Measurements from ENCODE around the gene ARSA.
"Not testable (repeated sequence)": the region's sequence is repeated elsewhere in the genome, so short reads cannot be mapped to it uniquely, and the experiment has no call there.

The ARSA gene

DNA sequence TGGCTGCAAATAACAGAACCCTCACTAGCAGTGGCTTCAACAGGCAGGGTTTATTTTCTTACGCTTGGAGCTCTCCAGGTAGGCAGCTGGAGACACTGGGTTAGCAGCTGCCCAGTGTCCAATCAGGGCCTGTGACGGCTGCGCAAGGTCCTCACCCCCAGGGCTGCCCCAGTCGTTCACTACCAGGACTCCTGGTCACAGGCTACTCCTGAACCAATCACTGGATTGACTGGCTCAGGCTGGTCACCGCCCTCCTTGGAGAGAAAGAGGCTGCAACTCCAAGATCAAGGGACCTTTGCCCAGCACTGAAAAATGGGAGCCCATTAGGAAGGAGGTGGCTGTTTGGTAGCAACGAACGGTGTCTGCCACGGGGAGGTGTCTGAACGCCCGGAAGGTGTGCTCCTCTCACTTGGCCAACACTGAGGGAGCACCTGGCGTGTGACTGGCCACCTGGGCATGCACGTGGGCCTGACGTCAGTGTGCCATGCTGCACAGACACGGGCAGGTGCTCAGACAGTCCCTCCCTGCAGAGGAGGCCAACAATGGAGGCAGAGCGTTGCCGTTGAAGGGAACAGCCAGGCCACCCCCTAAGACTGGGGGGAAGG is 5.1 kb downstream of the ARSA start:
- DNase-seq (ENCODE audit: low read depth in 2 of 2): no peak

- DNase-seq (ENCODE audit: low read depth in 2 of 2): no peak
Observed at GRCh38 chr22:50621948-50622722, 5.8 kb downstream of the ARSA start.

GRCh38 chr22:50621356-50621880 is 6.5 kb downstream of the ARSA start:
- DNase-seq (ENCODE audit: low read depth in 2 of 2): no peak

DNA sequence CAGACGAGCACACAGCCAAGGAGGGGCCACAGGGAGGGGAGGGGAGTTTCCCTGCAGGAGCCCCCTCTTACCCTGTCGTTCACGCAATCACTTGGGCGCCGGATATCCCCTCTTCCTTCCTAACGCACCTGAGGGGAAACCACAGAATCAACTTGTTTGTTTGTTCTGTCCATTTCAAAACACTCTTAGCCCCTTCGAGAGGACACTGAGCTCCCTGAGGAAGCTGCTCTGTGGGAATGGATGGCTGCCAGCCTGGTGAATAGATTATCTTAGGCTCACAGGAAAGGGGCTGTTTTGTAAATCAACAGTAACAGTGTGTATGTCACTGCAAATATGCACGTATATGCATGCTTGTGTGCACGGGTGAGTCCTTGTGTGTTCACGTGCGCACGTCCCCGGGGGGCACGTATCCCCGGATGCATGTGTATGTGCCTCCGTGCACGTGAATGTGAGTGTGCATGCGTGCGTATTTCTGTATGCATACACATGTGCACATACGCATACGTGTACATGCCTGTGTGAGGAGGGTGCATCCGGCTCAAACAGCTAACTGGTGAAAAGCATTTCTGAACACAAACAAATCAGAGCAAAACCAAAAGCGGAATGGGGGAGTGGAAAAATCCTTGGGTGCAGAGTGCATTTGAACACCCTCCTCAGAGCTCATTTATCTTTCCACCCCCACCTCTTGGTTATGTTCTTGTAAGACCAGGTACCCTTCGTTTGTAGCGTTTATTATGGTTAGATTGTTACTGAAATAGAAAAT is 7.2 kb downstream of the ARSA start:
- DNase-seq (ENCODE audit: low read depth in 2 of 2): peak in 1 of 2 experiments; percentile 61

DNA sequence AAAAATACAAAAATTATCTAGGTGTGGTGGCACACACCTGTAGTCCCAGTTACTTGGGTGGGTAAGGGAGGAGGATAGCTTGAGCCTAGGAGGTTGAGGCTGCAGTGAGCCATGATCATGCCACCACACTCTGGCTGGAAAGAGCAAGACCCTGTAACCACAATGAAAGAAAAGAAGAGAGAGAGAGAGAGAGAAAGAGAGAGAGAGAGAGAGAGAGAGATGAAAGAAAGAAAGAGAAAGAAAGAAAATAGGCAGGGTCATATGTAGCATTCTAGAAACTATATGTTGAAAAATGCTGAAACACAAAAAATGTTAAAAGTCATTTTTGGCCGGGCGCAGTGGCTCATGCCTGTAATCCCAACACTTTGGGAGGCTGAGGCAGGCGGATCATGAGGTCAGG is 13.7 kb downstream of the ARSA start:
- not testable (repeated sequence) for DNase-seq (ENCODE audit: low read depth in 2 of 2)

- DNase-seq (ENCODE audit: low read depth in 2 of 2): no peak
Observed at GRCh38 chr22:50613291-50613981, 14.5 kb downstream of the ARSA start.

GRCh38 chr22:50612528-50613221 is 15.3 kb downstream of the ARSA start:
- DNase-seq (ENCODE audit: low read depth in 2 of 2): no peak

DNA sequence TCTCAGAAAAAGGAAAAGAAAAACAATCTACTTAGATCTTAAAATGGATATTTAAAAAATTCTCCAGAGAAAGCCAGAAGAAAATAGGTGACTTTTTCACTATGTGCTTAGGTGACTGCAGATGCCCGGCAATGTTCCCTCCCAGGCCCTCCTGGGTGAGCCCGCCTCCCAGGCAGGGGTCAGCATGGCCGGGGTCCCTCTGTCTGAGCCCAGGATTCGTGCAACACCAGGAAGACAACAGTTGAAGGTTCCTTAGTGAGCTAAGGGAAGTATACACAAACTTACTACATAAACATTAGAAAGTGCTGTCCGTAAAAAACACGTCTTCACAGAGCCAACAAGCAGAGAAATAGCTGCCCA is 15.8 kb downstream of the ARSA start:
- DNase-seq (ENCODE audit: low read depth in 2 of 2): no peak

DNA sequence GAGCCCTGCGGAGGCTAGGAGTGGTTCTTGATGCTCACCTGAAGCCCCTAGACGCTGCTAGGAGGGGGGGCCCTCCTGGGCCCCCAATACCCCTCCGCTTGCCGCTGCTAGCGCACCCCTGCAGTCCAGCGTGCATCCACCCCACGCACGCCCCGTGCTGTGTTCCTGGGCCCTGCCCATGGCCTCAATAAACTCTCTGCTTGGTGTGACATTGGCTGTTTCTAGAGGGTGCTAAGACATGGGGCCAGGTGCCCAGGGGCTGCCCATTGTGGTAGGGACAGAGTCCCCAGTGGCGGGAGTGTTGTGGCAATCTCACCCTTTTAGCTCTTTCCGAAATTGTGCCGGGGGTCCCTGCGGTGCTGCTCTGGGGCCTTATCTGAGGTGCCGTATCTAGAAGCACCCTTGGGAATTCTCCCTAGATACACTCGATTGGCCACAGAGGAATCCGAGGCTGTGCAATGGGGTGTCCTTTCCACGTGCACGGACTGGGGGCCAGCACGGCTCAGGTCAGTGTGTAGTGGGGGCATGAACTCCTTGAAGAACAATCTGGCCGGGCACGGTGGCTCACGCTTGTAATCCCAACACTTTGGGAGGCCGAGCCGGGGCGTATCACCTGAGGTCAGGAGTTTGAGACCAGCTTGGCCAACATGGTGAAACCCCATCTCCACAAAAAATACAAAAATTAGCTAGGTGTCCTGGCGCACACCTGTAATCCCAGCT is 16.5 kb downstream of the ARSA start:
- no peak for DNase-seq (ENCODE audit: low read depth in 2 of 2)

DNA sequence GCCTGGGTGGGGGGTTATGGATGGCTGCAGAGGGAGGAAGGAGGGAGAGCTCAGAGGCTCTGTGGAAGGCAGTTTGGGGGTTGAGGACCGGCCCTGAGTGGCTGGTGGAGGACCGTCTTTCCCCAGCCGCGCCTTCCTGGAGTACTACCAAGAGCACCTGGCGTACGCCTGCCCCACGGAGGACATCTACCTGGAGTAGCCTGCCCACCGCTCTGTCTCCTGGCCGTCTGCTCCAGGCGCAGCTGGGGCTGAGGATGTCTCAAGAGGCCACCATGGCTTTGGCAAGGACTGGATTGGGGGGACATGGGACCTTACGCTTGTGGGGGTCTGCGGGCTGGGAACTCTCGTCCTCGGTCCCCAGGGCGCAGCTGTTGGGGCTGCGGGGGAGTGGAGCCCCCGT is 17.4 kb downstream of the ARSA start:
- DNase-seq (ENCODE audit: low read depth in 2 of 2): no peak

- no peak for DNase-seq (ENCODE audit: low read depth in 2 of 2)
Observed at GRCh38 chr22:50610041-50610451, 17.9 kb downstream of the ARSA start.

- no peak for DNase-seq (ENCODE audit: low read depth in 2 of 2)
Observed at GRCh38 chr22:50609599-50609998, 18.4 kb downstream of the ARSA start.

DNA sequence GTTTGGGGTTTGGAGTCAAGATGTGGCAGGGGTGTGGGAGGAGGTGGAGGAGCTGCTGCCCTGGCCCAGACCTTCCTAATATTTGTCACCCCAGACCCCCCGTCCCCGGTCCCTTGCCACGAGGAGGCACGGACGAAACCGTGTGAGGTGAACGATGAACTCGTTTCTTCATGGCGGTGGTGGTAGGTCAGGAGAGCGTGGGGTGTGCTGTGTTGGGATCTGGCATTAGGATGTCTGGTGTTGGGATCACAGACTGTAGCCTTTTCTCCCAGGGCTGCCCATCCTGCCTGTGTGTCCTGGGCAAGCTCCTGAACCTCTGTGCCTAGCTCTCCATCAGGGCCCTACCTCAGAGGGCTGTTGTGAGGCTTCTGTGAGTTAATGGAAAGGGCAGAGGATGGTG is 19.0 kb downstream of the ARSA start:
- DNase-seq (ENCODE audit: low read depth in 2 of 2): no peak

- not testable (repeated sequence) for DNase-seq (ENCODE audit: low read depth in 2 of 2)
Observed at GRCh38 chr22:50608058-50608840, 19.7 kb downstream of the ARSA start.

GRCh38 chr22:50607659-50608020 is 20.3 kb downstream of the ARSA start:
- DNase-seq (ENCODE audit: low read depth in 2 of 2): no peak

DNA sequence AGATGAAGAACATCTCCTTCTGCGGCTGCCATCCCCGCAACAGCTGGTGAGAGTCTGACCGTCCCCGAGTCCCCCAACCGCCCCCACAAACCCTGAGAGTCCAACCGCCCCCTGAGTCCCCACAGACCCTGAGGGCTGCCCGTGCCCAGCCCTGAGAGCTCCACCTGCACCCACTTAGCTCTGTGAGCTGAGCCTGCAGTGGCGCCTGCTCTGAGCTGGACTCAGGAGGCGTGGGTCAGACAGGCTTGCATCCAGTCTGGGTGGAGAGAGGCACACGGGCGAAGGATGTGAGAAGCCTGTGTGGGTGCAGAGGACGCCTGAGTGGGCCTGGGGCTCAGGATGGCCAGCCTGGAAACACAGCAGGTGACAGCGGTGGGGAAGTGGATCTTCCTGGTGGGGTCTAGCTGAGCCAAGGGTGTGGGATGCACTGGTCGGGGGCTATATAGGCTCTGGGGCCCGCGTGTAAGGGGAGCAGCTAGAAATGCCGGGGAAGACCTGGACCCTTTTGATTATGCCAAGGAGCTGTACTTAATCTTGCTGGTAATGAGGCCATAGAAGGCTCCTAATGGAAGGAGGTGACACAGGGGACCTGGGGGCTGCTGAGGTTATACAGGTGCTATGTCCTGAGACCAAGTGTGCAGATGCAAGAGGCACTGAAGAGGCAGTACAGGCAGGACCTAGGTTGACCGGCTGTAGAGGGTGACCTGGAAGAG is 20.9 kb downstream of the ARSA start:
- no peak for DNase-seq (ENCODE audit: low read depth in 2 of 2)

DNA sequence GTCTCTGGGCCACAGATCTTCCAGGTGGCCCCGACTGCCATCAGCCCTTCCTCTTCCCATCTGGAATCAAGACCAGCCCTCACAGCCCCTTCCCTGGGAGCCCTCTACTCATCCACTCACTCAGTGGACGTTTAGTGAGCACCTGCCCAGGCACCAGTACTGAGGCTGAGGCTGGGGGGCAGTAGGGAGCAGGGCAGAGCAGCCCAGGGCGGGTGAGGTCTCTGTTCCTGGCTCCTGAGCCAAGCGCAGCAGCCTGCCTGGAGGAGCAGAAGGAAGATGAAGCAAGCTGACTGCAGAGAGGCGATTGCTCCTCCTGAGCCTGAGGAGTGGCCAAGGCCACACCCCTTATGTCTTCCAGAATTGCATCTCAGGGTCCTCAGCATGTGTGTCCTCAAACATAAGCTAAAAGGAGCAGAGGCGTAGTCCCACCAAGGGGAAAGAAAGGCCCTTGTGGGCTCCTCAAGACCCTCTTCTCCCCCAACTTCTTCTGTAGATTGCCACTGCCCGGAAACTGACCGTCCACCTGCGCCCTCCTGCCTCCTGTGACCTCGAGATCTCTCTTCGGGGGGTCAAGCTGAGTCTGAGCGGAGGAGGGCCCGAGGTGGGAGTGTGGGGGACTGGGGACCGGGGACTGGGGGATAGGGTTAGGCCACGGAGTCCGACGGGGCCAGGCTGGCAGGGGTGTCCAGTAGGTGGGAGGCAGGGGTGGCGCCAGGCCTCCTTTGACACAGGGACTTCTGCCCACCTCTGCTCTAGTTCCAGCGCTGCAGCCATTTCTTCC is 21.6 kb downstream of the ARSA start:
- no peak for DNase-seq (ENCODE audit: low read depth in 2 of 2)

GRCh38 chr22:50605613-50606074 is 22.3 kb downstream of the ARSA start:
- no peak for DNase-seq (ENCODE audit: low read depth in 2 of 2)
